Kidney tubule cell (primary cell): ENCODE results near the gene LIF.
A peak's percentile ranks its signal among the peaks of the same experiment; 100 is the strongest.

Source experiments
- DNase-seq: peaks from one replicate; pipeline ENCODE4 v3.0.0-alpha.2; 2018; ENCODE audit warnings: low spot score

LIF gene

DNA sequence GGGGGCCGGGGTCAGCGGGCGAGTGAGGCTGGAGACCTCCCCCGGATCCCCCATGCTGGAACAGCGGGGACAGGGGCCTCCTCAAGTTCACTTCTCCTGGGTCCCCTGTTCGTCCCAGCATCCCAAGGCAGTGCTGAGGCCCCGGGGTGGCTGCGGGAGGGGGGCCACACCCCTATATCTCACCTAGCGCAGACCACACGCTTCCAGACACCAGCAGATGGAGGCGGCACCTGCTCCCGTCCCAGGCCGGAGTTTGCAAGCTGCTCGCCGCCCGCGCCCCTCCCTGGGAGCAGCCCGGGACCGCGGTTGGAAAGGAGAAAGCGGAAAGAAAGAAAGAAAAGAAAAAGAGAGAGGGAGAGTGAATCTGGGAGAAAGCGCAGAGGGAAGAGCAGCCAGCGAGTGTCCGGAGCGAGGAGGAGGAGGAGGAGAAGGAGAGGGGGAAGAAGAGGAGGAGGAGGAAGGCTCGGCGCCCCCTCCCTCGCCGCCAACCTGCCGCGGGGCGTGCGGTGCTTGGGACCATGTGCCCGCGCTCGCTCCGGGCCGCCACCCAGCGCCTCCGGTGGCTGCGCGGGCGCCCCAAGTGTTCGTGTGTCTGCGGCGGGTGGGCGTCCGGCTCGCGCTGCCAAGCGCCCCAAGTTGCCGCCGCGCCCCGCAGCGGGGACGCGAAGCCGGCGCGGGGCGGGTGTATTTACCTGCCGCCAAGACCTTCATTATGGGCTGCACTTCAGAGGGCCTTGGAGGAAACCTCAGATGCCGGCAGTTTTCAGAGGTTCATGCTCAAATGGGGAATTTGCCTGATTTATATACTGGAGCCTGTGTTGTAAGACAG lies at the start of gene LIF:
Gene LIF, minus strand, starts transcription at position 775 of the 829 bp plus-strand sequence. Its CDS starts 64 bp downstream, at position 711.
- peak; percentile 72 for DNase-seq

GRCh38 chr22:30296324-30296723 lies 49.8 kb upstream of the LIF start:
- no peak for DNase-seq

- no peak for DNase-seq
Measured at GRCh38 chr22:30295576-30295975, 49.0 kb upstream of the LIF start.

GRCh38 chr22:30294830-30295229 lies 48.3 kb upstream of the LIF start:
- DNase-seq, result no peak

- no peak for DNase-seq
Measured at GRCh38 chr22:30294066-30294465, 47.5 kb upstream of the LIF start.

DNA sequence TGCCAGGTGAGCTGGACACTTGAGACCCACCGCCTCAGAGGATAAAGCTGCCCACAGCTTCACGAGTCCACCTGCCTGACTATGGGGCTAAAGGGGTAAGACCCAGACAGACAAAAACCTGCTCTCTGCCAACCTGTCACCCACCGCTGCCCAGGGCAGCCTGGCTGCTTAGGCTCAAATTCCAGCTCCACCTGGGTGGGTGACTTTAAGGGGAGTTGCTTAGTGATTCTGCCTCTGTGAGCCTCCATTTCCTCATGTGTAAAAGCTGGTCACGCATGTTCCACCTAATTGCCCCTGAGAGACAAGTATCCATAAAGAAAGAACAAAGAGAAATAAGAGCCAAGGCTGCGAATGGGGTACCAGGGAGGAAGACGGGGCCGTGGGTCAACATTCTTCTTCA lies 46.5 kb upstream of the LIF start:
- no peak for DNase-seq

GRCh38 chr22:30292069-30292970 lies 45.8 kb upstream of the LIF start:
- no peak for DNase-seq

DNA sequence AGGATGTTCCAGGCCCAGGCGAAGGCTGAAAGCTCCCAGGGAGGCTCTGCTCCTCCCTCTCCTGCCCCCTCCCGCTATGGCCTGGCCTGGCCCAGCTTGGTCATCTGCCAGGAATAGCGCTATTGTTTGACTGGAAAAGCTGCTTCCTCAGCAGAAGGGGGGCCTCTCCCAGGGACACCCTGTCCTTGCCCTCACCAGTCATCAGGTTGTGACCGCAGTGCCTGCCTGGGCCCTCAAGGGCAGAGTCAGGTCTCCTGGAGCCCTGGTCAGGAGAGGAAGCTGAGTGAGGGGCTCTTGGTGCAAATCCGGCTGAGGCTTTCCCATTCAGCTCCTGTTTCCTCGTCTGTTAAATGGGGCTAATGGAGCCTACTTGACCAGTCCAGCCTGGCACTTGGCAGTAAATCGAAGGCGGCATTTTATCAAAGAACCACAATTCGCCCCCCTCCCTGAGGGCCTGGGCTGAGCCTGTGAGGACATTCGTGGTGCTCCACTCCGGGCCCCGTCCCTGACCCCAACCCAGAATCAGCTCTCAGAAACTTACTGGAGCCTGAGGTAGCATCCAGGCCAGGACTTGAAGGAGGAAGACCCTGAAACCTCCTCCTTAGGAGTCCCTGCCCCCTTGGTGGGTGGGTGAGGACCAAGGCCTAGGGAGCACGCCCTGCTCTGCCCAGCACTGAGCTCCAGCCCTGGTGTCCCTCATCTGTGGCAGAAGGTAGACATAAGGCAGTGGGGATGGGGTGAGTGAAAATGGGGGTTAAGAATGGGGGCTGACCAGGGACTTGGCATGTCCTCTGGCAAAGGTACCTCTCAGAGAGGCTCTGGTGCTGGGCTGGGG lies 44.7 kb upstream of the LIF start:
- DNase-seq, result peak; percentile 84

- peak; percentile 82 for DNase-seq
Measured at GRCh38 chr22:30290342-30291057, 43.9 kb upstream of the LIF start.

DNA sequence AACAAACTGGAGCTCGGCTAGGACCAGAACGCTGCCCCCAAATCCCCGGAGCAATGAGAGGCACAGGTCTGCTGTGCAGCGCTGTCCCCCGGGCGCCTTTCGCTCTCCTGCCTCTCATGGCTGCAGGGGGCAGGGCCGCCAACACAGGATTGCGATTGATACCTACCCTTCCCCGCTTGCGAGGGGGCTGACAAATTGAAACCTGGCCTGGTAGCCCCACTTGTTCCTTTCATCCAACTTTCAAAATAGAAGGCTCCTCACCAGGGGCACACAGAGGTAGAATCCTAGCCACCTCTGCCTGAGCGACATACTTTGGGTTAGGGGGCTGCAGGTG lies 43.4 kb upstream of the LIF start:
- DNase-seq, result no peak

- peak; percentile 98 for DNase-seq
Measured at GRCh38 chr22:30289141-30289979, 42.8 kb upstream of the LIF start, which contains the start of gene CASTOR1. Gene CASTOR1 (minus strand): TSS chr22:30289505. CDS start chr22:30289497, 8 bp downstream.

DNA sequence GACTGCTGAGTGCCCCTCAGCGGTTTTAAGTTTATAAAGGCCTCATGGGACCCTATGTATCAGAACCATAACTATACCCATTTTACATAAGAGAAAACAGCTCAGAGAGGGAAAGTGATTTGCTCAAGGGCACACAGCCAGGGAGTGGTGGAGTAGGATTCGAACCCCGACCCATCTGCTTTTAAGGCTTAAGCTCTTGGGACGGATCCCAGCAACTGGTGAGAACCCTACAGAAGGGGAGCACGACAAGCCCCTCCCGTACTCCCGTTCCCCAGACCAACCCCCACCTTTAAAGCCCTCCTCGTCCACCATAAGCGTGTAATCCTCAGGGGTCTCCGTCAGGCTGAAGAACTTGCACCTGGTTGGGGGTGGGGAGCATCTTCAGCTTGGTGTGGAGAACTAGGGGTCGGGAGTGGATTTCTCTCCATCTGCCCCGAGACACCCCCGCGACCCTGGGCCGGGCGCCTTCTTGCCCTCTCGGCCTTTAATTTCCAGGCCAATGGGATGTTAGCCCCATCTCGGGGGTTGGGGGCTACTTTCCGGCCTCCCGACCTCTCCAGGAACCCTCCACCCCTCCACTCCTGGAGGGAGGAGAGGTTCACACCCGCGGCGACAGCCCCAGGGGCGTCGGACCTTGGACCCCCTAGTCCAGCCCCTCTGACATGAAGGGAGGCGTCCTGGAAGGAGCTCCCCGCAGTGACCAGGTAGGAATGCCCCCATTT lies 42.0 kb upstream of the LIF start:
- no peak for DNase-seq

- peak; percentile 96 for DNase-seq
Measured at GRCh38 chr22:30287648-30288418, 41.3 kb upstream of the LIF start.

DNA sequence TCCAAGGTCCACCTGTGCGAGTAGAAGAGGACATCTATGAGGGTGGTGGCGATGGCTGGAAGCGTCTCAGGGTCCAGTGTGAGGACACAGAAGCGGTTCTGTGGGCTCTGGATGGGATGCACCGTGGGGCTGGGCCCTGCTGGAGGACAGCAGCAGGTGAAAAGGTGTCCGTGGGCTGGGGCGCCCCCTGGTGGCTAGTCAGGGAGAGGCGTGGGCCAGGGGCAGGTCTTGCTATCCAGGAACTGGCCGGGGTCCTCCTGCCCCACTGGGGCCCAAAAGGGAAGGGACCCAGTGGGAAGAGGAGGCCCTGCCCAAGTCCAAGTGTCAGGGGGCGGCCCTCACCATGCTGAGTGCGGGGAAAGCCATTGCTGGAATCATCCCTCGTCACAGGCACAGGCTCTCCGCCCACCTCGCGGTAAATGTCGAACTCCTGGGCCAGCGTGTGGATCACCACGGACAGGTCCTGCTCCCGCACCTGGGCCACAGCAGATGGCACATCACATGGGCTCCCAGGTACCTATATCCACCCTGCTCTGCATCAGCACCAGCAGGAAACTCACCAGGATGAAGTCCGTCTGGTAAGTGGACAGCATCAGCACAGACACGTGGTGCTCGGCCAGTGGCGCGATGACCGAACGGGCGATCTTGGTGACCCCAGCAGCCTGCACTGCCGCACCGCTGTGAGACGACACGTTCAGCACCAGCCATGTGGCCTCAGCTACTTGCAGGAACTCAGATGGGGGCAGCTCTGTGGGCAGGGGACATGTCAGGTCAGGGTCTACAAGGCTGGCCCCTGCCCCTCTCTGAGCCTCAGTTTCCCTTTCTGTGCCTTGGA lies 40.5 kb upstream of the LIF start:
- peak; percentile 71 for DNase-seq

GRCh38 chr22:30286331-30286730 lies 39.8 kb upstream of the LIF start:
- no peak for DNase-seq

DNA sequence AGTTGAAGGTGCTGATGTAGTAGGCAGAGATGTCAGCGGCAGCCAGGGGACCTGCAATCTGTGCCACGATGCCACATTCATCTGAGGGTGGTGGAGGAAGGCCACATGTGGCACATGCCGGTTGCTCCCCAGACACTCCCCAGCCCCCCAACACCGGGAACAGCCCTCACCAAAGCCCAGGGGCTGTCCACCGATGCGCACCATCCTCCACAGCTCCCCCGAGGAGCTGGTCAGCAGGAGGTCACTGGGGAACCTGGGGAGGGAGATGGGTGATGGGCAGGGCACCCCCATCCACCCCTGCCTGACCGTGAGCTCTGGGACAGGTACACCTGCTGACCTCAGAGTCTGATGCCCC lies 39.3 kb upstream of the LIF start:
- no peak for DNase-seq

DNA sequence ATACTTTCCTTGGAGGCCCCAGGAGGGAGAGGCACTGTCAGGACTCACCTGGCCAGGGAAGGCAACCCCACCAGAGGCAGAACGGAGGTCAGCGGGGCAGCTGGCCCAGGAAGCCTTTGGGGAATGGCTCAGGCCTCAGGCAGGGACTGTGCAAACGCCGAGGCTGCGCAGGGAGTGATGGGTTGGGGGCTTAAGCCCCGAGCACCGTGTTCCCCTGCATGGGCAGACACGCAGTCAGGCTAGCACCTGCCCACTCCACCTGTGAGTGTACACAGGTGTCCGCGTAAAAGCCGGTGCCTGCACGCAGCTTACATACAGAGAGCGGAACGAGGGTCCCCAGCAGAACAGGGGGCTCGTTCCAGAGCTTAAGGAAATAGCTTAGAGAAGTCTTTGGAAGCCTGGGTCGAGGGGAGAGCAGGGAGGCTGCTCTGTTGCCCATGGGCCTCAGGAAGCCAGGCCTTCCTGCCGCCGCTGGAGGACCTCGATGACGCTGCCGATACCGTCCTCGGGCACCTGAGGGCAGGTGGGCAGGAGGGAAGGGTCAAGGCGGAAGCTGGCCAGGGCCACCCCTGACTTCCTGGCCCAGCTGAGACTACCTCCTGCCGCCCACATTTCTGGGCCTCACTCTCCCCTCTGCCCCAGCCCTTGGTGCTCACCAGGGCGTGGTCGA lies 38.8 kb upstream of the LIF start:
- no peak for DNase-seq

GRCh38 chr22:30284666-30285065 lies 38.1 kb upstream of the LIF start:
- DNase-seq, result no peak
